HG02588 (cell line): ENCODE measurements around the gene PLXNA4.

Source experiments
- ATAC-seq: cut with Tn5 transposase; IDR thresholded peaks from one replicate; pipeline ENCODE4 v1.9.1; 2021; ENCODE audit warnings: mild to moderate bottlenecking, moderate library complexity; ENCODE audit not compliant: unreplicated experiment

The PLXNA4 gene

GRCh38 chr7:132368246-132368900, 207.9 kb downstream of the PLXNA4 start:
- no peak for ATAC-seq

DNA sequence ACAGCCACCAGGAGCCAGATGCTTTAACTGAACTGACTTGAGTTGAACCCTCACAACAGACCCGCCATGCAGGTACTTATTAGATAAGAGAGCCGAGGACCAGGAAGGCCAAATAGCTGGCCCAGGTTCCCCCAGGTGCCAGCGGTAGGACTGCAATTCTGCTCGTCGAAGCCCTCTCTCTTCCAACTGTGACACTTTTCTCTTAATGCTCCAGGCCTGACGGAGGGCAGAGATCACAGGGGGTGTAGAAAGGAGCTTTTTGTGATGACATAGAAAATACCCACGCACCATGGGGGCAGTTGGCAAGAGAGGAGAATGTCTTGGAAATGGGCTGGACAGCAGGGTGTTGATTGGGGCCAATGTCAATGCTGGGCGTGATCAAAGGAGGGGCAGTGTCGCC, 208.5 kb downstream of the PLXNA4 start:
- ATAC-seq: no peak

- no peak for ATAC-seq
Observed at GRCh38 chr7:132367004-132367403, 209.3 kb downstream of the PLXNA4 start.

DNA sequence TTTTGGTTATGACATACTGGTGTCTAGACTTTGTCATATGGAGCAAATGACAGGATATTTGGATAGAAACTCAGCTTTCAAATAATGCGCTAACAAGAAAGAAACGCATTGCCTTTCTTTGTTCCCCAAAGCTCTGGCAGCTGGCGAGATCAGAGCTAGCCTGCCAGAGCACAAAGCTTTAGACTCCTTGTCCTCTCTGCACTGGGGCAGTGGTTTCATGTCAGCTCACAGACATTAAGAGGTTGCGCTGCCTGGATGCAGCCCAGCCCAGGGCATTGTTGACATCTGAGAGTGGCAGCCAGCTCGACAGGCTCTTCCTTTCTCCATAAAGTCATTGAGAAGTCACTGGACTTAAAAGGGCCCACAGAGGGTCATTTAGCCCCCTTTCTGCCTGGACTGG, 212.0 kb downstream of the PLXNA4 start:
- no peak for ATAC-seq

GRCh38 chr7:132362059-132362458, 214.2 kb downstream of the PLXNA4 start:
- no peak for ATAC-seq

DNA sequence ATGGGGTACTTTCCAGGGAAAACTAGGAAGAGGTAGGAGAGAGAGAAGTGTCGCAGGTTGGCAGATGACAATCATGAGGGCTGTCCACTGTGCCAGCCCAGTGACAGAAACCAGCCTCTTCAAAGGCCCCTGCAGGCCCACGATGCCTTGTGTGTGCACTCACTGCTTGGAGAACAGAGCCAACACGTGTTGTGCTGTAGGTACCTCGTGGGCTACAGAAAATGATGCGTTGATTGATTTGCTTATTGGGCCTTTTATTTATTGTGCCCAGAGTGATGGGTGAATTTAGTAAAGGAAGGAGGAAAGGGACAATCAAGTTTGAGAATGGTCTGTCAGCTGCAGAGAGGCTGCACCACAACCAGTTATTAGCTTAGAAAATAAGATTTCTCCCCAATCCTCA, 215.1 kb downstream of the PLXNA4 start:
- no peak for ATAC-seq

- no peak for ATAC-seq
Observed at GRCh38 chr7:132359743-132360142, 216.5 kb downstream of the PLXNA4 start.

- ATAC-seq: no peak
Observed at GRCh38 chr7:132355048-132355447, 221.2 kb downstream of the PLXNA4 start.

DNA sequence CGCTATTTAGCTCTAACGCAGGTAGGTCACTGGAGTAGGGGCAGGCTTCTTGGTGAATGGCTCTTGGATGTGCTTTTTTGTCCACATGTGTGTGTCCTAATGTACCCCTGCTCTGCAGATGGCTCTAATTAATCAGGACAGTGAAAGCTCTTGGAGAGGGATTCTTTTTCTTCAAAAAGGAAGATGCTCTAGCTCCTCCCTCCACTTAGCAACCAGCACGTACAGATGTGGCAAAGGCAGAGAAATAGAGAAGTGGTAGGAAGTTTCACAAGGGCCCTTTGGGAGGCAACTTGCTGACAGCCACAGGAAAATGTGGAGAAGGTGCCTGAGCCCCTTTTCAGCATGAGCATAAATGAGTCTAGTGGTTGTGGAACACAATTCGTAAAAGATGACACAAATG, 221.7 kb downstream of the PLXNA4 start:
- ATAC-seq: no peak

GRCh38 chr7:132353936-132354335, 222.3 kb downstream of the PLXNA4 start:
- ATAC-seq: no peak

GRCh38 chr7:132352800-132353199, 223.5 kb downstream of the PLXNA4 start:
- ATAC-seq: no peak

- ATAC-seq: no peak
Observed at GRCh38 chr7:132351954-132352499, 224.2 kb downstream of the PLXNA4 start.

DNA sequence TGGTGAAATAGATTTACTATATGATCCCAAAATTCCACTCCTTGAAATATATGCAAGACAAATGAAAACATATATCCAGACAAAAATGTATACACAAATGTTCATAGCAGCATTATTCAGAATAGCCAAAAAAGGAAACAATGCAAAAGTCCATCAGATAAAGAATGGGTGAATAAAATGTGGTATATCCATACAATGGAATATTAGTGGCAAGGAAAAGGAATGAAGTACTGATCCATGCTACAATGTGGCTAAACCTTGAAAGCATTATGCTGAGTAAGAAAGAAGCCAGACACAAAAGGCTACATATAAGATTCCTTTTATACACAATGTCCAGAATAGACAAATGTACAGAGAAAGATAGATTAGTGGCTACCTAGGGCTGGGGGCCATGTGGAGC, 225.5 kb downstream of the PLXNA4 start:
- ATAC-seq: no peak

DNA sequence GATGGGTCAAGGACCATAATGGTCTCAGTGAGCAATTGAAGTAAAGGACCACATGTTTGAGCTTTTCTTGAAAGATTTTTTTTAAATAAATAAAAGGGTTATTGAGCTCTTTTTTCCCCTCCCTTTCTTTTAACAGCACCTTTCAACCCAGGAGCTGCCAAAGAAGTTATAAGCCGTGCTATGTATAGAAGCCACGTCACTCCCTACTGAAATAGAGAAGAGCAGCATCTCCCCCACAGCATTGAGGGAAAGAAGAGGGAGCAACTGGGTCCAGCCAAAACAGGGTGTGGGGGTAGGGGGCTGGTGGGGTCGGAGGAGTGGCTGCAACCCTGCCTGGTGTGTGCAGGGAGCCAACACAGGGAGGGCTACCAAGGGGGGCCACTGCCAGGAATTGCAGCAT, 227.2 kb downstream of the PLXNA4 start:
- ATAC-seq: no peak

- no peak for ATAC-seq
Observed at GRCh38 chr7:132348341-132348740, 227.9 kb downstream of the PLXNA4 start.

- no peak for ATAC-seq
Observed at GRCh38 chr7:132347858-132348257, 228.4 kb downstream of the PLXNA4 start.

- ATAC-seq: no peak
Observed at GRCh38 chr7:132347123-132347522, 229.1 kb downstream of the PLXNA4 start.

GRCh38 chr7:132345543-132346129, 230.6 kb downstream of the PLXNA4 start:
- ATAC-seq: no peak

- no peak for ATAC-seq
Observed at GRCh38 chr7:132345030-132345429, 231.2 kb downstream of the PLXNA4 start.

DNA sequence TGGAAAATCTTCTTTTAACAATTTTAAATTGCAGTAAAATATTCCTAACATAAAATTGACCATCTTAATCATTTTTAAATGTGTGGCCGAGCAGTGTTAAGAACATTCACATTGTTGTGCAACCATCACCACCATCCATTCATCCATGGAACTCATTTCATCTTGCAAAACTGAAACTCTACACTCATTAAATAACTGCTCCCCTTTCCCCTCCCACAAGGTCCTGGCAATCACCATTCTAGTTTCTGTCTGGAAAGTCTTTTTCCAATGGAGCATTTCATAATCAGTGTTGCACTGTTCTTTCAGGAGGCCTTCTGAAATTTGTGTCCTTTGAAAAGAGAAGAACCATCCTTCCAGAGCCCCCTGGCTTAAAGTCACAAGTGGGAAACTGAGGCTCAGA, 233.1 kb downstream of the PLXNA4 start:
- no peak for ATAC-seq

GRCh38 chr7:132337450-132338080, 238.7 kb downstream of the PLXNA4 start:
- ATAC-seq: no peak

GRCh38 chr7:132336797-132337196, 239.5 kb downstream of the PLXNA4 start:
- ATAC-seq: no peak
